Muscle of arm (tissue), 12 donors: ENCODE results near the gene MAPK7. TPM values are rescaled to one million over a fixed set of nuclear protein-coding genes. Genes with fewer than 3 reads are reported as not detected.
"Not testable (repeated sequence)": the region's sequence is repeated elsewhere in the genome, so short reads cannot be mapped to it uniquely, and the experiment has no call there.

Experiments
- DNase-seq: peaks from one replicate; pipeline ENCODE4 v3.0.0-alpha.2; 2013
- polyA plus RNA-seq, 12 donors: library from polyadenylated mRNA; unstranded; fragments of 120-200 nt; gene quantifications; one replicate each; pipeline ENCODE4 v1.2.1, GENCODE V29; 2013; ENCODE audit not compliant: insufficient read length in 12 of 12

Gene MAPK7
- polyA plus RNA-seq, 12 donors = 18.7 to 45.4 (median 21.4) TPM; not detected in 1

DNA sequence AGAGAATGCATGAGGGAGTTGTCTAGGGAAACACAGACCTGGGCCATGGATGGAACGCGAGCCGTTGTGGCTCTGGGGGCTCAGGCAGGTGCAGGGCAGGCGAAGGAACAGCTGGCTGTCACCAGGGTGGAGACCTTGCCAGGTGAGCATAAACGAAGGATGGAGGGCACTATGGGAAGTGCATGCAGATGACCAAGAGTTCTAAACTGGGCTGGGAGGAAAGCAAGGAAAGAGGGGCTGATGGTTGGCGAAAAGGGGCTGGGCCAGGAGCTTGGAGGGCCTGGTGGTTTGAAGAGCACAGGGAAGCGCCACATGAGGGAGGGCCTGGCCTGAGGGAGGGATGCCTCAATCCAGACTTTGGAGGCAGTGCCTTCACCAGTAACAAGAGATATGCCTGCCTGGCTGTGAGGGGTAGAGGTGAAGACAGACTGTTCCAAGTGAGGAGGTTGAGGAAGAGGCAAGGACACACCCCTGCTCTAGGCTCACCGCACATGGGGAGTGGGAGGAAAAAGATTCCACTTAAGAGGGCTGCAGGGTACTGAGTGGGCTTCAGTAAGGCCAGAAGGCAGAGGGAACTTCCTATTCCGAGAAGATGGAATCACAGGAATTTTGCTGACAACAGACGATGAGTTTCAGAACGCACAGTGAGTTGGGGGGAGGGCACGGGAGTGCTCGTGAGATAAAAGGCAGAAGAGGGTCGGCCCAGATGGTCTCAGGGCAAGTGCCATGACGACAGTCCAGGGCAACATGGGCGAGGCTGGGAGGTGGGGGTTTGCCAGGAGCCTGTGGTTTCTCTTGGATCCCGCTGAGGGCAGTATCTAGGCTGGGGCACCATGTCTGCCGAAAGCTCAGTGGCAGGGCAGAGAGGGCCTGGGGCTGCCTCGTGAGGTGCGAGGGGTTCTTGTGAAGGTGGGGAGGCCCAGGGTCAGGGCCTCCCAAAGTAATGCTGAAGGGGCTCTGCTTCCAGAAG is 36.4 kb upstream of the MAPK7 start:
- no peak for DNase-seq

DNA sequence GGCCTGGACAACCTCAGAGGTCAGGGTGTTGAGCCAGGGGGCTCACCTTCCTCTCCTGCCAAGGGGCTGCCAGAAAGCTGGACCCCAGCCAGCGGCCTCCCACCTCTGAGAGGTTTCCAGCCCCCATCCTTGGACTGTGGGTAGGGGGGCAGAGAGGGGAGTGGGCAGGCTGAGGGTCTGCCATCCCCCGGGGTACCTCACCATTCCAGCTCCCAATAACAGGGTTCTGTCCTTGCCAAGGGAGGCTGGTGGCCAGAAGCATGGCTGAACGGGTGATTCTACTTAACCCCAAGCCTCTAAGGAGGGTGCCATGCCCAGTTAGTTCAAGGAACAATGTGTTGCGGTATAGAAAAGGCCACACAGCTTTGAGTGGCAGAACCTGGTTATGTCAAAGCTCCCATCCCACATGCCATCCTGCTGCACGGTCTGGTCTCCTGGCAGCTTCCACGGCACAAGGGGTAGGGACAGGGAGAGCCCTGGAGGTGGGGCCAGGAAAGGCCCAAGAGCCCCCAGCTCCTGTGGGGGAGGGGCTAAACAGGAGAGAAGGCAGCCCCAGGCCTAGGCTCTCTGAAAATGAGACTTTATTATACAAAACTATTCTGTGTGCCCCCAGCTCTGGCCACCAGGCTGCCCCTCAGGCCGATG is 35.6 kb upstream of the MAPK7 start:
- no peak for DNase-seq

- no peak for DNase-seq
These were observed 35.1 kb upstream of the MAPK7 start for GRCh38 chr17:19343256-19343630.

GRCh38 chr17:19343671-19344151 is 34.6 kb upstream of the MAPK7 start:
- no peak for DNase-seq

- DNase-seq = no peak
These were observed 33.8 kb upstream of the MAPK7 start for GRCh38 chr17:19344311-19345066.

- no peak for DNase-seq
These were observed 33.2 kb upstream of the MAPK7 start for GRCh38 chr17:19345067-19345460.

GRCh38 chr17:19345486-19346350 is 32.6 kb upstream of the MAPK7 start:
- no peak for DNase-seq

- peak; percentile 78 for DNase-seq
These were observed 31.7 kb upstream of the MAPK7 start for GRCh38 chr17:19346351-19347255.

GRCh38 chr17:19347323-19348080 is 30.8 kb upstream of the MAPK7 start:
- DNase-seq = no peak

DNA sequence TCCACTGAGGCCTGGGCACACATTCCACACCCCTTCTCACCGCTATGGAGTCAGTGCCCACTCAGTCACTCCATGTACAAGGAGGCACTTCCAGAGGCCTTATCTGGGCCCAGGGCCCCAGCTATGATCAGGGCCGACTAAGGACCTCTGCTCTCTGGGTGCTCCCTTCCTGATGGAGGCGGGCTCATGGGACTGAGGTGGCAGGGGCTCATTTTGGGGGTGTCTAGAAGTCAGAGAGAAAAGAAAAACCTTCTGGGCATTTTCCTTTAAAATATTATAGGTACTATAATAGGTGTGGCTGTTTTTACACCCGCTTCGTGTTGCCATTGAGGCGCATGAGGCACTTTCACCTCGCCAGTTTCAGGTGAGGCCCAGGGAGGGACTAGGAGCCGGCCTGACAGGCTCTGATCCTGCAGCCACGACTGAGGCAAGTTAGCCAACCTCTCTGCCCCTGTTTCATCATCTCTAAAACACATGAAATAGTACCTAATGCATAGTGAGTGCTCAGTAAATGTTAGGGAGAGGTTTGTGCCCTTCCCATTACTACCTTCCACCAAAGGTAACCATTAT is 30.1 kb upstream of the MAPK7 start:
- no peak for DNase-seq

DNA sequence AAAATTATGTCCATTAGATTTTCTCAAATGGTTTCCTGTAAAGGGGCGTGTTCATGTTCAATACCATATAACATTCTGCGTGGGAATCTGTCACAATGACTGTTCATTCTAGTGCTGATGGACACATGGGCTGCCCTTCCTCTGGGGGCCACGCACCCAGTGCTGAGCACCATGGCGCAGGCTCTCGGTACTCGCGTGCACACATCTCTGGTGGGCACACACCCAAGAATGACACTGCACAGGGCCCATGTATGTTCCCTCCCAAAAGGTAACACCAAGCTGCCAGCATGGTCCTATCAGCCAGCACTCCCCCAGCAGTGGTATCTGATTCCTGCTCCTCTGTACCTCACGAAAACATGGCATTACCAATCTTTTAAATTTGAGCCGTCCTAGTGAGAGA is 29.5 kb upstream of the MAPK7 start:
- DNase-seq = no peak

DNA sequence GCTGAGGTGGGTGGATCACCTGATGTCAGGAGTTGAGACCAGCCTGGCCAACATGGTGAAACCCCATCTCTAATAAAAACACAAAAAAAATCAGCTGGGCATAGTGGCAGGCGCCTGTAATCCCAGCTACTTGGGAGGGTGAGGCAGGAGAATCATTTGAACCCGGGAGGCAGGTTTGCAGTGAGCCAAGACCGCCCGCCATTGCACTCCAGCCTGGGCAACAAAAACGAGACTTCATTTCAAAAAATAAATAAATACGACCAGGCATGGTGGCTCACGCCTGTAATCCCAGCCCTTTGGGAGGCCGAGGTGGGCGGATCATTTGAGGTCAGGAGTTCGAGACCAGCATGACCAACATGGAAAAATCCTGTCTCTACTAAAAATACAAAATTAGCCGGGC is 24.9 kb upstream of the MAPK7 start:
- not testable (repeated sequence) for DNase-seq

- no peak for DNase-seq
These were observed 23.6 kb upstream of the MAPK7 start for GRCh38 chr17:19354748-19355147.

DNA sequence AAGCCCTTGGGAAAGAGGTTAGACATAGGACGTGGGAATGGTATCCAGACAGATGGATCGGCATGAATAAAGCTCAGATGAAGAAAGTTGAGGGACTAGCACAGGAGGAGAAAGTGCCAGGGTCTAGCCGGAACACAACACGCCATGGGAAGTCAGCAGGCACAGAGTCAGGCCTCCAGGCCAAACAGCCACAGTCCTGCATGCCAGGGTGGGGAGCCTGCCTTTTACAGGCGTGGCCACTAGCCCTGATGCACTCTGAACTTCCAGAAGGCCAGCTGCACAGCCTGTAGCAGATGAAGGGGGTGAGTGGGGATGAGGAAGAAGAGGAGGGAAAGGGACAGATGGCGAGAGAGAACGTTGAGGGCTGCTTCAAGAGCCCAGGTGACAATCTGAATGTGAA is 20.9 kb upstream of the MAPK7 start:
- no peak for DNase-seq

DNA sequence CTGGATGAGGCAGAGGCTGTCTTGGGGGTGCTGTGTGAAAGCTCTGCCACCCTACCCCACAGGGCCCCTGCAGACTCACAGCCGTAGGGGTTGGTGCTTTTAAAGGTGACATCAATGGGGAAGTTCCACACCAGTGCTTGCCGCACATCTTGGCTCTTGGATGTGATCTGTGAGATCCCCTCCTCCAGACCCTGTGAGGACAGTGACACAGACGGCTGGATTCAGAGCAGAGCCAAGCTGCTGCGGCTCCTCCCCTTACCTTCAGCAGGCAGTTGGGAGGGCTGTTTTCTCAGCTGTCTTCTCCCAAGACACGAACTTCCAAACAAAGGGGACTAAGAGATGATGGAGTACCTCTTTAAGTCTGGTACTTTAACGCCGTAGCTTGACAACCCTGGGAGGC is 20.5 kb upstream of the MAPK7 start:
- DNase-seq = no peak

DNA sequence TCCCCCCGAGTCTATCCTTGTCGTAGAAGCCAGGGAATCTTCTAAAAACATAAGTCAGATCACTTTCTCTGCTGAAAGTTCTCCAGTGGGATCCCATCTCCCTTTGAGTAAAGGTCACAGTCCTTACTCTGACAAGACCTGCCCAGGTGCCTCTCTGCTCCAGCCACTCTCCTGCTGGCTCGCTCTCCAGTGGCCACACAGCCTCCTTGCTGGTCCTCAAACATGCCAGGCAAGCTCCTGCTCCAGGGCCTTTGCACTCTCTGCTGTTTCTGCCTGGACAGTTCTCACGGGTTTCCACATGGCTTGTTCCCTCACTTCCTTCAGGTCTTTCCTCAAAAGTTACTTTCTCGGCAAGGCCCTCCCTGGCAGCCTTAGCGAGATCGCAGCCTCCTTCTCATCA is 19.1 kb upstream of the MAPK7 start:
- no peak for DNase-seq

DNA sequence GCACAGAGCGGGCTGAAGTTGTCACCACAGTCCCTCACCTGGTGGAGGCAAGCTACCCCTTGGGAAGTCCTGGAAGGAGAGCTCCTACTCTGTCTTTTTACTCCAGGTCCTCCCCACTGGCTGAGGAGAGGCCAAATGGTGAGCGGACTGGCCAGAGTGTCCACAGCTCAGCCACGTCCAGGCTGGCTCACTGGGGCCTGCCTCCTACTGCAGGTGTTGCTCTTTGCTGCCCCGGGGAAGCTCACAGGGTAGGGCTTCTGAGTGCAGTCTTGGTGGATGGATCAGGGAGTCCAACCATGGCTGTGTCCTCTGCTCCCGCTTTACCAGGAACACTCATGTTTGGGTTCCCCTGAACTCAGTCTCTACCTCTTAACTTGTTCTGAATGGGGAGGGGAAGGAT is 18.4 kb upstream of the MAPK7 start:
- no peak for DNase-seq

DNA sequence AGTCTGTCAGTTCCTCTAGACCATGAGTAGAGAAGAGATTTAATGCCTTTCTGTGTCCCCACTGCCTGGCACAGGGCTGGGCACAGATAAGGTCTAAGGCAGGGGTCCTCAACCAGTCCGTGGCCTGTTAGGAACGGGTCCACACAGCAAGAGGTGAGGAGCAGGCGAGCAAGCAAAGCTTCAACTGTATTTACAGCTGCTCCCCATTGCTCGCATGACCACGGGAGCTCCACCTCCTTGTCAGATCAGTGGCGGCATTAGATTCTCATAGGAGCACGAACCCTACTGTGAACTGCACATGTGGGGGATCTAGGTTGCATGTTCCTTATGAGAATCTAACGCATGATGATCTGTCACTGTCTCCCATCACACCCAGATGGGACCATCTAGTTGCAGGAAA is 17.5 kb upstream of the MAPK7 start:
- DNase-seq = no peak

DNA sequence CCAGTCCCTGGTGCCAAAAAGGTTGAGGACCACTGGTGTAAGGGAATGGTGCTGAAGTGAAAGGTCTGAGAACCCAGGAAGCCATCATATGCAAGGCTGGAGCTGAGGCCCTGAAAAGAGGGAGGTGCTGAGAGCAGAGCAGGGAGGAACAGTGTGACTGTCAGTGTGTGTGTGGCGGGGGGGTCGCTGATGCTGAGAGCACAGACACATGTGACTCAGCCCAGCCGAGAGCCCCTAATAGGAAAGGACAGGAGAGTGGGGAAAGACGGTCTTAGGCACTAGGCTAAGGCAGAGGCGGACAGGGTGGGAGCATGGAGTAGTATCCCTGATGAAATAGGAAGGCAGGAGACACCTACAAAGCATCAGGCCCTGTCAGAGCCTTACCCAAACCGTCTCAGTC is 17.0 kb upstream of the MAPK7 start:
- DNase-seq = no peak
